Measurements from ENCODE around the gene HMCN1.

The HMCN1 gene

GRCh38 chr1:186212568-186213224 is 478.5 kb downstream of the HMCN1 start:
- in situ Hi-C loops (cut with HindIII; ENCODE audit: low sequenced_read_pairs): no loop called here

- in situ Hi-C loops (cut with HindIII; ENCODE audit: low sequenced_read_pairs): no loop called here
Measured at GRCh38 chr1:186213225-186213607, 479.0 kb downstream of the HMCN1 start.

- in situ Hi-C loops (cut with HindIII; ENCODE audit: low sequenced_read_pairs): no loop called here
Measured at GRCh38 chr1:186214791-186215190, 480.6 kb downstream of the HMCN1 start.

- in situ Hi-C loops (cut with HindIII; ENCODE audit: low sequenced_read_pairs): no loop called here
Measured at GRCh38 chr1:186215636-186216035, 481.4 kb downstream of the HMCN1 start.

GRCh38 chr1:186218654-186219352 is 484.6 kb downstream of the HMCN1 start:
- in situ Hi-C loops (cut with HindIII; ENCODE audit: low sequenced_read_pairs): no loop called here

GRCh38 chr1:186220067-186220466 is 485.9 kb downstream of the HMCN1 start:
- in situ Hi-C loops (cut with HindIII; ENCODE audit: low sequenced_read_pairs): no loop called here

- in situ Hi-C loops (cut with HindIII; ENCODE audit: low sequenced_read_pairs): no loop called here
Measured at GRCh38 chr1:186220911-186221310, 486.7 kb downstream of the HMCN1 start.

- in situ Hi-C loops (cut with HindIII; ENCODE audit: low sequenced_read_pairs): no loop called here
Measured at GRCh38 chr1:186225096-186225495, 490.9 kb downstream of the HMCN1 start.

GRCh38 chr1:186228749-186229148 is 494.6 kb downstream of the HMCN1 start:
- in situ Hi-C loops (cut with HindIII; ENCODE audit: low sequenced_read_pairs): no loop called here

GRCh38 chr1:186231861-186232436 is 497.8 kb downstream of the HMCN1 start:
- in situ Hi-C loops (cut with HindIII; ENCODE audit: low sequenced_read_pairs): no loop called here

- in situ Hi-C loops (cut with HindIII; ENCODE audit: low sequenced_read_pairs): no loop called here
Measured at GRCh38 chr1:186234976-186235686, 500.9 kb downstream of the HMCN1 start.

GRCh38 chr1:186235696-186236095 is 501.5 kb downstream of the HMCN1 start:
- in situ Hi-C loops (cut with HindIII; ENCODE audit: low sequenced_read_pairs): no loop called here

GRCh38 chr1:186236921-186237320 is 502.7 kb downstream of the HMCN1 start:
- in situ Hi-C loops (cut with HindIII; ENCODE audit: low sequenced_read_pairs): no loop called here

GRCh38 chr1:186239171-186239570 is 505.0 kb downstream of the HMCN1 start:
- in situ Hi-C loops (cut with HindIII; ENCODE audit: low sequenced_read_pairs): no loop called here

- in situ Hi-C loops (cut with HindIII; ENCODE audit: low sequenced_read_pairs): no loop called here
Measured at GRCh38 chr1:186240436-186240835, 506.2 kb downstream of the HMCN1 start.
